A549 treated with AZD9567 at 1 μM for 4 hours (cell line): ENCODE data around the gene TRMO. TPM values are rescaled to one million over a fixed set of nuclear protein-coding genes. Genes with fewer than 3 reads are reported as not detected.

ENCODE experiments used
- total RNA-seq: library from RNA; stranded (reverse); fragments of 200-300 nt; extraction: Qiagen RNA extraction; gene quantifications from 5 replicates; pipeline ENCODE4 v1.2.3, GENCODE V29; 2022; ENCODE audit not compliant: insufficient read depth

TRMO gene, protein sequence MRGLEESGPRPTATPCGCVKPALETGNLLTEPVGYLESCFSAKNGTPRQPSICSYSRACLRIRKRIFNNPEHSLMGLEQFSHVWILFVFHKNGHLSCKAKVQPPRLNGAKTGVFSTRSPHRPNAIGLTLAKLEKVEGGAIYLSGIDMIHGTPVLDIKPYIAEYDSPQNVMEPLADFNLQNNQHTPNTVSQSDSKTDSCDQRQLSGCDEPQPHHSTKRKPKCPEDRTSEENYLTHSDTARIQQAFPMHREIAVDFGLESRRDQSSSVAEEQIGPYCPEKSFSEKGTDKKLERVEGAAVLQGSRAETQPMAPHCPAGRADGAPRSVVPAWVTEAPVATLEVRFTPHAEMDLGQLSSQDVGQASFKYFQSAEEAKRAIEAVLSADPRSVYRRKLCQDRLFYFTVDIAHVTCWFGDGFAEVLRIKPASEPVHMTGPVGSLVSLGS
- 12.3 to 15.3 TPM (median 13.0 TPM) in 5 replicates for total RNA-seq

DNA sequence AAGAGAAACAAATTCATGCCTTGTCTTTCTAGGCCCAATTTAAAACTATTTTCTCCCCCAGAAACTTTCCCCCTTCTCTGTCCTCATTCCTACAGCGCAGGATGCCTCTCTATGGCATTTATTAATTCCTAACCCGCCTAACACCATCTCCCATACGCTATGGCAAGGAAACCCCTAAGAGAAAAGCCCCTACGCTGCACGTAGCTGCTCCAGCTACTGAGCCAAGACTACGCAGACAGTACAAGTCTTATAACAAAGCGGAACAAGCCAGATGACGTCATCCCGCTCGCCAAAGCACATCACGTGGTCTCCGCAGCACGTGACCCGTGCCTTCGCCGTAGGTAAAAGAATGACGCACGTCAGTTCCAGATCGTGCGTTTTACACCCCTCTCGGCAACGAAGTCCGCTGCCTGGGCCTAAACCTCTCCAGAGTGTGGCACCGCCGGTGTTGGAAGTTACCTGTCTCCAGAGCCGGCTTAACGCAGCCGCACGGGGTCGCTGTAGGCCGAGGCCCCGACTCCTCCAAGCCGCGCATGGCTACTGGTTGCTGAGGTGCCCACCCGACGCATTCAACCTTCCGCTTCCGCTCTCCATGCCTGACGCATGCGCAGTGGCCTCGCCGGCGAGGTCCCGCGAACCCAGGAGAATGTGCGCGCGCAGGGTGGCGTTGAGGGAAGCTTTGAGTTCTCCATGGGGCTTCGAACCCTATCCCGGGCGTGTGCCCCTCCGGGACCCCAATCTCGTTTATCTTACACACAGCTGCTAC is at the start of gene TRMO:
Gene TRMO, minus strand, starts transcription at position 542 of the 766 bp plus-strand sequence. Its CDS starts 7 bp downstream, at position 535.

DNA sequence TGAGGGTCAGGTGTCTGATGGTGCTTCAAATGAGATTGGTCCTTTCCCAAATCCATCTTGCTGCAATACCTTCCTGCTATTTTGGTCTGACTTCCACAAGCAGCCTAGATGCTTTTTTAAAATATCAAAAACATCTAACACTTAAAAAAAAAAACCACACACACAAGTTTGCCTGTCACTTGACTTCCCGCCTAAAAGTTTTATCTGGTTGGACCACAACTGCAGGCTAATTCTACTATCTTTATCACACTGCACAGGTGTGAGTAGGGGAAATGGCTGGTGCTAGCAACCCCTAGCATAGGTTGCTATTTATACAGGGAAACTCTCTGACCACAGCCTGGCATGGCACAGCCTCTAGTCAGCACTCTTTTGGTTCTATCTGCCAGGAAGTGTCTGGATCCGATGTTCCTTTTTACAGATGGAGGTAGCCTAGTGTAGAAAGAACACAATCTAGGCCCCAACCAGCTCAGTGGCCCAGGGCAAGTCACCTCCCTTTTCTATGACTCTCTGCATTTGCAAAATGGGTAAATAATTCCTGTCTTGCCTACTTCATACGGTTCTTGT is 15.9 kb upstream of the TRMO start, which contains the start of gene HEMGN:
Gene HEMGN, minus strand, starts transcription at position 92 of the 564 bp plus-strand sequence. Its CDS starts 36 bp downstream, at position 56.

Other genes starting within 250 kb of the TRMO start
- 13.8 to 16.2 TPM (median 14.4 TPM) in 5 replicates for gene XPA, start 225.2 kb downstream of the TRMO start, total RNA-seq
- gene FOXE1, start 69.3 kb downstream of the TRMO start, total RNA-seq = 2.4 to 3.7 TPM (median 3.5 TPM) in 5 replicates
- not detected in 5 replicates for gene HEMGN, start 15.7 kb upstream of the TRMO start, total RNA-seq
- 251 to 282 TPM (median 270 TPM) in 5 replicates for gene ANP32B, start 60.8 kb upstream of the TRMO start, total RNA-seq
- gene NANS, start 134.2 kb upstream of the TRMO start, total RNA-seq = 67.7 to 76.3 TPM (median 74.4 TPM) in 5 replicates
- 11.1 to 13.2 TPM (median 11.7 TPM) in 5 replicates for gene TRIM14, start 196.7 kb upstream of the TRMO start, total RNA-seq